A673 (cell line): ENCODE results near the gene PDE6D.

Experiments used
- CTCF ChIP-seq: fragments of 300-800, 200-600 bp; sonication (generic); conservative IDR thresholded peaks from 2 replicates; pipeline ENCODE4 v1.5.1; 2017; ENCODE audit warnings: low read depth, mild to moderate bottlenecking, antibody characterized with exemption, low read length, moderate library complexity, mixed read lengths
- EZH2 ChIP-seq: fragments of 200-600 bp; sonication (generic); IDR thresholded peaks from 2 replicates; pipeline ENCODE4 v1.6.1; 2017; ENCODE audit warnings: borderline replicate concordance, low read depth, mild to moderate bottlenecking, mixed read lengths, antibody characterized with exemption, low read length; ENCODE audit not compliant: poor library complexity, severe bottlenecking

- TF ChIP-seq CTCF (no peak), EZH2 (no peak)
Measured at GRCh38 chr2:231692847-231693246, 88.2 kb downstream of the PDE6D start.
